DOHH2 (cell line): ENCODE measurements around the gene PPM1H.
"Not testable (repeated sequence)": the region's sequence is repeated elsewhere in the genome, so short reads cannot be mapped to it uniquely, and the experiment has no call there.

Experiments used
- H3F3A ChIP-seq: fragments of 200-600 bp; sonication (generic), shearing (Covaris generic); 2 replicates; pipeline ENCODE4 v1.6.0; 2016; ENCODE audit warnings: antibody characterized with exemption, mild to moderate bottlenecking; ENCODE audit not compliant: control insufficient read depth, insufficient read depth
- H3K27ac ChIP-seq: fragments of 200-600 bp; sonication (generic); 2 replicates; pipeline ENCODE4 v1.5.1; 2014; ENCODE audit warnings: low read depth, mild to moderate bottlenecking, low read length, moderate library complexity
- H3K27me3 ChIP-seq: fragments of 200-600 bp; sonication (generic); 2 replicates; pipeline ENCODE4 v1.6.1; 2014; ENCODE audit warnings: mild to moderate bottlenecking, low read length, mixed read lengths; ENCODE audit not compliant: control insufficient read depth
- H3K36me3 ChIP-seq: fragments of 200-600 bp; sonication (generic); 2 replicates; pipeline ENCODE4 v1.6.1; 2014; ENCODE audit warnings: mild to moderate bottlenecking, low read length, moderate library complexity, mixed read lengths; ENCODE audit not compliant: control insufficient read depth
- H3K4me1 ChIP-seq: fragments of 200-600 bp; sonication (generic); 2 replicates; pipeline ENCODE4 v1.6.1; 2014; ENCODE audit warnings: mild to moderate bottlenecking, low read length, mixed read lengths; ENCODE audit not compliant: control insufficient read depth
- H3K4me2 ChIP-seq: fragments of 200-600 bp; sonication (generic); 2 replicates; pipeline ENCODE4 v1.6.0; 2014; ENCODE audit warnings: mild to moderate bottlenecking, low read length, moderate library complexity
- H3K4me3 ChIP-seq: fragments of 200-600 bp; sonication (generic); 2 replicates; pipeline ENCODE4 v1.5.1; 2014; ENCODE audit warnings: mild to moderate bottlenecking, low read length, mixed read lengths
- H3K79me2 ChIP-seq: fragments of 200-600 bp; sonication (generic); 2 replicates; pipeline ENCODE4 v1.6.1; 2014; ENCODE audit warnings: mild to moderate bottlenecking, low read length, mixed read lengths; ENCODE audit not compliant: control insufficient read depth
- H3K9me2 ChIP-seq: fragments of 200-600 bp; sonication (generic); replicated peaks from 2 replicates; pipeline ENCODE4 v1.6.1; 2014; ENCODE audit warnings: mild to moderate bottlenecking, low read length, mixed read lengths; ENCODE audit not compliant: control insufficient read depth
- H3K9me3 ChIP-seq: fragments of 200-600 bp; sonication (generic); 2 replicates; pipeline ENCODE4 v1.6.1; 2014; ENCODE audit warnings: antibody characterized with exemption, low read length, mixed read lengths; ENCODE audit not compliant: control insufficient read depth, insufficient read depth
- H4K20me1 ChIP-seq: fragments of 200-600 bp; sonication (generic); 2 replicates; pipeline ENCODE4 v1.6.0; 2014; ENCODE audit warnings: low read depth, mild to moderate bottlenecking, antibody characterized with exemption, low read length, moderate library complexity; ENCODE audit not compliant: control insufficient read depth, insufficient read depth
- EZH2phosphoT487 ChIP-seq: fragments of 200-600 bp; sonication (generic); IDR thresholded peaks from 2 replicates; pipeline ENCODE4 v1.6.1; 2017; ENCODE audit warnings: borderline replicate concordance, mild to moderate bottlenecking, antibody characterized with exemption, low read length, moderate library complexity, mixed read lengths
- TF ChIP-seq, protein P1 (sequence below): fragments of 200-600 bp; sonication (generic); IDR thresholded peaks from one replicate; pipeline ENCODE4 v1.5.1; 2014; ENCODE audit warnings: antibody characterized with exemption, mild to moderate bottlenecking, low read depth, low read length; ENCODE audit not compliant: poor library complexity, severe bottlenecking

The PPM1H gene

DNA sequence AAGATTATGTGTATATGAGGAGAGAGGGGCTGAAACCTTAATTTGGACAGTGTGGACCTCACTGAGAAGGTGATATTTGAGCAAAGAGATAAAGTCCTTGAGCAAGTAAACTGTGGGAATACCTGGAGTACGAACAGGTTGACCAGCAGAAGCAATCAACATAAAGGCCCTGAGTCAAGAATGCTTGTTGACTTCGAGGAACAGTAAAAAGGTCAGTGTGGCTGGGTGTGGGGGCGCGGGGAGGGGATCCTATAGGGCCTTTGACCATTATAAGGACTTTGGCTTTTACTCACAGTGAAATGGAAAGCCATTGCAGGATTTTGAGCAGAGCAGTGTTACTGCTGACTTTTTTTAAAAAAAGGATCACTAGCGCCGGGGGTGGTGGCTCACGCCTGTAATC is 34.7 kb upstream of the PPM1H start:
- Histone ChIP-seq H3K79me2 (no peaks in the 10 kb centered on the region), H3F3A (no peaks in the 10 kb centered on the region), H4K20me1 (no peaks in the 10 kb centered on the region), H3K9me3 (no peaks in the 10 kb centered on the region), H3K9me2 (no peaks in the 10 kb centered on the region), H3K27me3 (no peaks in the 10 kb centered on the region), H3K36me3 (no peaks in the 10 kb centered on the region), H3K4me1 (no peaks in the 10 kb centered on the region), H3K27ac (no peak overlapping the region), H3K4me3 (no peak overlapping the region), H3K4me2 (no peak overlapping the region)
- TF ChIP-seq, protein P1, sequence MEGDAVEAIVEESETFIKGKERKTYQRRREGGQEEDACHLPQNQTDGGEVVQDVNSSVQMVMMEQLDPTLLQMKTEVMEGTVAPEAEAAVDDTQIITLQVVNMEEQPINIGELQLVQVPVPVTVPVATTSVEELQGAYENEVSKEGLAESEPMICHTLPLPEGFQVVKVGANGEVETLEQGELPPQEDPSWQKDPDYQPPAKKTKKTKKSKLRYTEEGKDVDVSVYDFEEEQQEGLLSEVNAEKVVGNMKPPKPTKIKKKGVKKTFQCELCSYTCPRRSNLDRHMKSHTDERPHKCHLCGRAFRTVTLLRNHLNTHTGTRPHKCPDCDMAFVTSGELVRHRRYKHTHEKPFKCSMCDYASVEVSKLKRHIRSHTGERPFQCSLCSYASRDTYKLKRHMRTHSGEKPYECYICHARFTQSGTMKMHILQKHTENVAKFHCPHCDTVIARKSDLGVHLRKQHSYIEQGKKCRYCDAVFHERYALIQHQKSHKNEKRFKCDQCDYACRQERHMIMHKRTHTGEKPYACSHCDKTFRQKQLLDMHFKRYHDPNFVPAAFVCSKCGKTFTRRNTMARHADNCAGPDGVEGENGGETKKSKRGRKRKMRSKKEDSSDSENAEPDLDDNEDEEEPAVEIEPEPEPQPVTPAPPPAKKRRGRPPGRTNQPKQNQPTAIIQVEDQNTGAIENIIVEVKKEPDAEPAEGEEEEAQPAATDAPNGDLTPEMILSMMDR: no peak
- no peak for TF ChIP-seq EZH2phosphoT487

GRCh38 chr12:62967701-62968100 is 32.8 kb upstream of the PPM1H start:
- Histone ChIP-seq H3K27ac (no peak overlapping the region), H3K79me2 (no peaks in the 10 kb centered on the region), H3K4me2 (no peak overlapping the region), H3K4me1 (no peaks in the 10 kb centered on the region), H3K36me3 (no peaks in the 10 kb centered on the region), H3K27me3 (no peaks in the 10 kb centered on the region), H3K9me2 (no peaks in the 10 kb centered on the region), H3K4me3 (no peak overlapping the region), H4K20me1 (no peaks in the 10 kb centered on the region), H3F3A (no peaks in the 10 kb centered on the region), H3K9me3 (no peaks in the 10 kb centered on the region)
- TF ChIP-seq, protein P1: no peak
- no peak for TF ChIP-seq EZH2phosphoT487

DNA sequence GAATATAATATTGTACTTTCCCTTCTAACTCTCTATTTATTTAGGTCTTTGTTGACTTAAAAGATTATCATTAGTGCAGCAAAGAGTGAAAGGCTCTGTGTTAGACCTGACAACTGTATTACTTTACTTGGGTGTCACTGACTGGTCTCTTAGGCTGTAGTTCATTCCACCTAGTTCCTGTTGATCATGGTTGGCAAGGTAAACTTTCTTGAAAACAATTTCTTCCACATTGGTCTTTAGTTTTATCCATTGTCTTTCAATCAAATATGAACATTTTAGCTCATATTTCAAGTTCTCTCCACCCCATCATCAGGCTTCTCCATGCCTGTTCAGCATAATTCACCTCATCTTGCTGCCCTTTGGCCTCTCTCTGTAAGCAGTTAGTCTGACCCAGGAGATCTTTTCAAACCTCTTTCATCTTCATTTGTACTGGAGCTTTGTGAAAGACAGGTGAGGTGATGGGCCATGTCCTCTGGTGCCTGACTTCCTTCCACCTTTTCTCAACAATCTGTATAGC is 32.1 kb upstream of the PPM1H start:
- Histone ChIP-seq H4K20me1 (no peaks in the 10 kb centered on the region), H3K27ac (no peak overlapping the region), H3K9me3 (no peaks in the 10 kb centered on the region), H3K36me3 (no peaks in the 10 kb centered on the region), H3K27me3 (no peaks in the 10 kb centered on the region), H3K79me2 (no peaks in the 10 kb centered on the region), H3K4me1 (no peaks in the 10 kb centered on the region), H3K9me2 (no peaks in the 10 kb centered on the region), H3K4me3 (no peak overlapping the region), H3F3A (no peaks in the 10 kb centered on the region), H3K4me2 (no peak overlapping the region)
- no peak for TF ChIP-seq EZH2phosphoT487
- TF ChIP-seq, protein P1: no peak

- not testable (repeated sequence) for H4K20me1 ChIP-seq, H3K4me1 ChIP-seq, H3K4me3 ChIP-seq, H3K9me3 ChIP-seq, H3K9me2 ChIP-seq, H3K36me3 ChIP-seq, H3K27me3 ChIP-seq, H3K79me2 ChIP-seq, H3K4me2 ChIP-seq, H3K27ac ChIP-seq, H3F3A ChIP-seq
Observed at GRCh38 chr12:62966446-62966989, 31.6 kb upstream of the PPM1H start.

- not testable (repeated sequence) for H3K27ac ChIP-seq, H3K9me3 ChIP-seq, H3K4me3 ChIP-seq, H3K9me2 ChIP-seq, H3K27me3 ChIP-seq, H4K20me1 ChIP-seq, H3K36me3 ChIP-seq, H3K79me2 ChIP-seq, H3F3A ChIP-seq, H3K4me2 ChIP-seq, H3K4me1 ChIP-seq
Observed at GRCh38 chr12:62965700-62966099, 30.8 kb upstream of the PPM1H start.

GRCh38 chr12:62965242-62965641 is 30.3 kb upstream of the PPM1H start:
- not testable (repeated sequence) for H3K27me3 ChIP-seq, H3K4me1 ChIP-seq, H3K9me3 ChIP-seq, H3K9me2 ChIP-seq, H4K20me1 ChIP-seq, H3K4me2 ChIP-seq, H3K27ac ChIP-seq, H3K36me3 ChIP-seq, H3K4me3 ChIP-seq, H3F3A ChIP-seq, H3K79me2 ChIP-seq
